GM10248 (cell line): ENCODE data around the gene EFCAB7.

Experiments used
- CTCF ChIA-PET: fragments of 300-600 bp; sonication (Branson Sonifier 250); formaldehyde crosslinking; extraction: SDS; loops from one replicate; lab custom pipeline; 2021; ENCODE audit warnings: antibody characterized with exemption; lab: Yijun Ruan, JAX
- POLR2A ChIA-PET: fragments of 350-650 bp; sonication (Branson Sonifier 250); formaldehyde crosslinking; extraction: SDS; loops from one replicate; lab custom pipeline; 2020; ENCODE audit warnings: antibody characterized with exemption; lab: Yijun Ruan, JAX
- DNase-seq: peaks from one replicate; pipeline ENCODE4 v3.0.0; 2012; ENCODE audit errors: extremely low spot score
- CTCF ChIP-seq: IDR thresholded peaks from 2 replicates; pipeline ENCODE4 v1.5.1; 2012; ENCODE audit warnings: mild to moderate bottlenecking, low read depth; ENCODE audit errors: extremely low read depth, missing control alignments, control extremely low read depth

Gene EFCAB7

GRCh38 chr1:63516629-63517028, 6.7 kb upstream of the EFCAB7 start:
- CTCF ChIA-PET = no interaction called here
- POLR2A ChIA-PET = no interaction called here
- TF ChIP-seq CTCF = no peak
- no peak for DNase-seq

- CTCF ChIA-PET = interaction anchor here (1.0 kb wide), 1 partner anchor 8 kb away, joined by 3 read pairs; no protein-coding TSS in a partner anchor
- TF ChIP-seq CTCF = no peak
- DNase-seq = no peak
- POLR2A ChIA-PET = no interaction called here
Measured at GRCh38 chr1:63523738-63524137, 413 bp downstream of the EFCAB7 start.

- ChIA-PET POLR2A (no interaction called here), CTCF (interaction anchor here (1.1 to 2.2 kb wide), 3 partner anchors 13 to 34 kb away, joined by 4 to 9 read pairs (median 5); no protein-coding TSS in a partner anchor)
- DNase-seq = no peak
- TF ChIP-seq CTCF = no peak
Measured at GRCh38 chr1:63524201-63524600, 876 bp downstream of the EFCAB7 start.

- TF ChIP-seq CTCF = no peak
- CTCF ChIA-PET = interaction anchor here (1.0 to 1.4 kb wide), 2 partner anchors 9 to 12 kb away, joined by 3 read pairs; partner anchors contain the start of genes EFCAB7 and ITGB3BP
- no peak for DNase-seq
- POLR2A ChIA-PET = no interaction called here
Measured at GRCh38 chr1:63532727-63533126, 9.4 kb downstream of the EFCAB7 start.

- TF ChIP-seq CTCF = no peak
- no peak for DNase-seq
- ChIA-PET CTCF (no interaction called here), POLR2A (no interaction called here)
Measured at GRCh38 chr1:63533931-63534330, 10.6 kb downstream of the EFCAB7 start.

GRCh38 chr1:63534406-63534805, 11.1 kb downstream of the EFCAB7 start:
- ChIA-PET CTCF (no interaction called here), POLR2A (no interaction called here)
- DNase-seq = no peak
- no peak for TF ChIP-seq CTCF

GRCh38 chr1:63537006-63537405, 13.7 kb downstream of the EFCAB7 start:
- no peak for DNase-seq
- POLR2A ChIA-PET = no interaction called here
- no peak for TF ChIP-seq CTCF
- CTCF ChIA-PET = interaction anchor here (0.6 to 2.4 kb wide), 11 partner anchors 10 to 799 kb away, joined by 3 to 13 read pairs (median 4); partner anchors contain the start of genes EFCAB7 and ITGB3BP
